GM21360 (cell line): ENCODE measurements around the gene TOP1.
"Not testable (repeated sequence)": the region's sequence is repeated elsewhere in the genome, so short reads cannot be mapped to it uniquely, and the experiment has no call there.

ENCODE experiments used
- ATAC-seq: cut with Tn5 transposase; IDR thresholded peaks from one replicate; pipeline ENCODE4 v1.9.1; 2021; ENCODE audit warnings: mild to moderate bottlenecking, moderate library complexity; ENCODE audit not compliant: unreplicated experiment

The TOP1 gene

DNA sequence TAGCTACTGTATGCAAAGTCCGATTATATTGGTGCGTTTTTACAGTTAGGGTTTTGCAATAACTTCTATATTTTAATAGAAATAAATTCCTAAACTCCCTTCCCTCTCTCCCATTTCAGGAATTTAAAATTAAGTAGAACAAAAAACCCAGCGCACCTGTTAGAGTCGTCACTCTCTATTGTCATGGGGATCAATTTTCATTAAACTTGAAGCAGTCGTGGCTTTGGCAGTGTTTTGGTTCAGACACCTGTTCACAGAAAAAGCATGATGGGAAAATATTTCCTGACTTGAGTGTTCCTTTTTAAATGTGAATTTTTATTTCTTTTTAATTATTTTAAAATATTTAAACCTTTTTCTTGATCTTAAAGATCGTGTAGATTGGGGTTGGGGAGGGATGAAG lies 95.0 kb downstream of the TOP1 start:
- ATAC-seq: no peak

DNA sequence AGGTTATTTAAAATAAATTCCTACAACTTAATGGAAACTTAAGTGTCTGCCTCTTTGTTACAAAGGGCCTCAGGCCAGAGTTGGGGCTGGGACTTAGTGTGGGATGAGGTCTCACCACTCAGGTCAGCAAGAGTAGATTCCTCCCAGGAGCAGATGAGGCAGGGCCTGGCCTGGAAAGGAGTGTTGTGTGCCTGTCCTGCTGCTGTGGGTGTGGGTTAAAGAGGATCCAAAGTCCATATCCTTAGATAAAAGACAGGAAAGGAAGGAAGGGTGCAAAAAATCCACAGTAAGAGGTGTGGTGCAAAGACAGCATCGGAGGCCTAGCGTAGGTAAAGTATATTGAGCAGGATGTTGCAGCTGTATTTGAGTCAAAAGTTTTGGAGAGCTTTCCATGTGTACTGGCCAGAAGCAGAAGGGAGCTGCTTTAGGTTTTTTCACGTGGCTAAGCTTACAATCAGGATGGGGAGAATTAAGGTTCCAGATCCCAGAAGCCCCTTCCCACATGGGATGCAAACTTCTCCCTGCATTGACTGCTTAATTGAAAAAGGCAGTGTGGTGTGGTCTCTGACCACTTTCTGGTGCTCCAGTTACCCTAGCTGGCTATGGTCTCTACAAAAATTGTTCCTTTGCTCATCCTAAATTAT lies 96.0 kb downstream of the TOP1 start:
- no peak for ATAC-seq

GRCh38 chr20:41125530-41126457 lies 97.2 kb downstream of the TOP1 start:
- ATAC-seq: no peak

GRCh38 chr20:41126719-41127118 lies 98.1 kb downstream of the TOP1 start:
- ATAC-seq: no peak

DNA sequence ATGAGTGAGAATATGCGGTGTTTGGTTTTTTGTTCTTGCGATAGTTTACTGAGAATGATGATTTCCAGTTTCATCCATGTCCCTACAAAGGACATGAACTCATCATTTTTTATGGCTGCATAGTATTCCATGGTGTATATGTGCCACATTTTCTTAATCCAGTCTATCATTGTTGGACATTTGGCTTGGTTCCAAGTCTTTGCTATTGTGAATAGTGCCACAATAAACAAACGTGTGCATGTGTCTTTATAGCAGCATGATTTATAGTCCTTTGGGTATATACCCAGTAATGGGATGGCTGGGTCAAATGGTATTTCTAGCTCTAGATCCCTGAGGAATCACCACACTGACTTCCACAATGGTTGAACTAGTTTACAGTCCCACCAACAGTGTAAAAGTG lies 99.7 kb downstream of the TOP1 start:
- not testable (repeated sequence) for ATAC-seq

DNA sequence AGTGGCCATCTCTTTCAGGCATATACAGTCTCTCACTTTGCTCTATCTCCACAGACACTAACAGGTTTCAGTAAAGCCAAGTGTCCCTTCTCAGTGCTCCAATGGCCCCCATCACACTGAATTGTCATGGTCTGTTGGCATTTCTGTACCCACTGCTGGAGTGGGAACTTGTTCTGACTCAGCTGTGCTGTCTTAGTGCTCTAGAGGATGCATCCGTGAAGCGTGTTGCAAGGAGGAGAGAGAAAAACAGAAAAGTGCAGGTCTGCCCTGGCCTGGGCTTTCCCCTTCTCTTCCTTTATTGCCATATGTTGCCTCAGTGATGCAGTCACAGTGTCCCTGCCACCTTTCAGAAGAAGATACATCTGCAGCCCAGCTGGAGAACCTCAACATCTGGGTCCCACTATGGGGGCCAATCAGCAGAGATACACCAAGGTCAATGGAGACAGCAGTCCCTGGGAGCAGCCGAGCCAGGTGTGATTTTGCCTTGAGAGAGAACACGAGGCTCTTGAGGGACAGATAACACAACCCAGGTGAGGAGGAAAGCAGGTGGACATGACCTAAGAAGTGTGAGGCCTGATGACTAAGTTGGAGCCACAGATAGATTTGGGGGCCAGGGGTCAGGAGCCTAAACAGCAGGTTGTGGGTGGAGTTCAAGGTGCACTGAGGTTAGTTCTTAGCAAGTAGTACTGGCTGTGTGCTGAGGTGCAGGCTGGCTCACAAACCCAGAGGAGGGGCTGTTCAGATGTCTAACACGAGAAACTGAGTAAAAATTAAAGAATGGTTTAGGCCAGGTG lies 103.2 kb downstream of the TOP1 start:
- no peak for ATAC-seq

DNA sequence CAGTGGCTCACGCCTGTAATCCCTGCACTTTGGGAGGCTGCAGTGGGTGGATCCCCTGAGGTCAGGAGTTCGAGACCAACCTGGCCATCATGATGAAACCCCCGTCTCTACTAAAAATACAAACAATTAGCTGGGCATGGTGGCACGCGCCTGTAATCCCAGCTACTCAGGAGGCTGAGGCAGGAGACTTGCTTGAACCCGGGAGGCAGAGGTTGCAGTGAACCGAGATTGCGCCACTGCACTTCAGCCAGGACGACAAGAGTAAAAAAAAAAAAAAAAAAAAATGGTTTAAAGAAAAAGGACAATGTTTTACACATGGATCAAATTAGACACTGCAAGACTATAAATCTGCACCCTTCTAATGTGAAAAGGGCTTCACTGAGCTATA lies 103.8 kb downstream of the TOP1 start:
- not testable (repeated sequence) for ATAC-seq

GRCh38 chr20:41133709-41134361 lies 105.2 kb downstream of the TOP1 start:
- ATAC-seq: peak; percentile 53

GRCh38 chr20:41134362-41135186 lies 106.0 kb downstream of the TOP1 start:
- no peak for ATAC-seq

DNA sequence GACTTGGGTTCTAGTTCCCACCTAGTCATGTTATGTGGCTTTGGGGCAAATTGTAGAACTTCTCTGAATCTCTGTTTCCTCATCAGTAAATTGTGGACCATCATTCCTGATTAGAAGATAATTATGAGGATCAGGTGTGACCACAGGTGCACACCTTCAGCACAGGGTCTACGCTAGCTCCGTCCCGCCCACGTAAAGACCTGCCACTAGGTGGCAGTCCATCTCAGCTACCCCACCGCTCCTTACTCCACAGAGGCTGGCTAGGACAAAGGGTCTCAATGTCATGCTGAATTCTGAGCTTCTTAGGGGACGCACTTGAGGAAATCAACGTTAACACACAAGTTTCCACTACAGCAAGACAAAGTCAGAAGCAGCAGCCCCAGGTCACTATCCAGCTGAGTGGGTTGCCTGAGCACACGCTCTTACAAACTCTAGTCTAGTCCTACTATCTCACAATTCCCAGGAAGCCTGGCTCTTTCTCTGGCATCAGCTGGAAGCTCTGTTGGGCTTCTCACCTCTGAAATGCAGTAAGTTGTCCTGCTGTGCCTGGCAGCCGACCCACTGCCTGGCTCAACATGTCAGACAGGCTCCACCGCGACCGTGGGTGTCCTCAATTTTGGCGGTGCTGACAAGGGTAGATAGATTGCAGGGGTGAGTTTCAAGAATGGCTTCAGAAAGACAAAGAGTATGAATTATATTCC lies 106.7 kb downstream of the TOP1 start:
- ATAC-seq: no peak

DNA sequence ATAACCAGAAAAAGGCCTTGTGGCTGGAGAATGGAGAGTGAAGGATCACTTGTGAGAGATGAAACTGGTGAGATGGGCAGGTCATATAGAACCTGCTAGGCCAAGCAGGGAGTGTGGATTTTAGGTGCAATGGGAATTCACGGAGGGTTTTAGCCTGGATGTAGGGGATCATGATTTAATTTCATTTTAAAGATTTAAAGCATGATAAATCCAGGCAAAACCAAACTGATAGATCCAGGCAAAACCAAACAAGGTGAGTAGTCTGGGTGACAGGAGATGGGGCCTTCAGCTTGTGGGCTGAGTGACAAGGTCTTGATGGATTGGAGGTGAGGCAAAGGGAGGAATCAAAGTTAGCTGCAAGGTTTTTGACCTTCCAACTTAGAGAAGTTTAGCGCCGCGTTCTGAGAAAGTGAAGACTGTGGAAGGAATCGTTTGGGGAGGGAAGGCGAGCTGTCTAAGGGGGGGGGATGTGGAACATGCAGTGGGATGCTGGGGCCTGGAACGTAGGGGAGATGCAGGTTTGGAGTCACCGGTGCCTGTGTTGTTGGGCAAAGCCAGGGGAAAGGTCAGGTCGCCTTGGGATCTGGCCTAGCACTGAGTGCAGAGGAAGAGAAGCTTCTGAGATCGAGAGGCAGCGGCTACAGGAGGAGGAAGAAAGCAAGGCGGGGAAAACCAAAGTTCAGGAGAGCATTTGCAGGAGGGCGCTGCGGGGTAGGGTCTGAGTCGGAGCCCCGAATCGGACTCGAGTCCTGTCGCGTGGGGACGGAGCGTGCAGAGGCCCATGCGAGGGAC lies 107.5 kb downstream of the TOP1 start:
- ATAC-seq: no peak

- ATAC-seq: peak; percentile 42
Measured at GRCh38 chr20:41136680-41137613, 108.3 kb downstream of the TOP1 start, which contains the start of gene PLCG1. Gene PLCG1 (plus strand): TSS chr20:41137543. CDS start chr20:41137642, 99 bp downstream.

DNA sequence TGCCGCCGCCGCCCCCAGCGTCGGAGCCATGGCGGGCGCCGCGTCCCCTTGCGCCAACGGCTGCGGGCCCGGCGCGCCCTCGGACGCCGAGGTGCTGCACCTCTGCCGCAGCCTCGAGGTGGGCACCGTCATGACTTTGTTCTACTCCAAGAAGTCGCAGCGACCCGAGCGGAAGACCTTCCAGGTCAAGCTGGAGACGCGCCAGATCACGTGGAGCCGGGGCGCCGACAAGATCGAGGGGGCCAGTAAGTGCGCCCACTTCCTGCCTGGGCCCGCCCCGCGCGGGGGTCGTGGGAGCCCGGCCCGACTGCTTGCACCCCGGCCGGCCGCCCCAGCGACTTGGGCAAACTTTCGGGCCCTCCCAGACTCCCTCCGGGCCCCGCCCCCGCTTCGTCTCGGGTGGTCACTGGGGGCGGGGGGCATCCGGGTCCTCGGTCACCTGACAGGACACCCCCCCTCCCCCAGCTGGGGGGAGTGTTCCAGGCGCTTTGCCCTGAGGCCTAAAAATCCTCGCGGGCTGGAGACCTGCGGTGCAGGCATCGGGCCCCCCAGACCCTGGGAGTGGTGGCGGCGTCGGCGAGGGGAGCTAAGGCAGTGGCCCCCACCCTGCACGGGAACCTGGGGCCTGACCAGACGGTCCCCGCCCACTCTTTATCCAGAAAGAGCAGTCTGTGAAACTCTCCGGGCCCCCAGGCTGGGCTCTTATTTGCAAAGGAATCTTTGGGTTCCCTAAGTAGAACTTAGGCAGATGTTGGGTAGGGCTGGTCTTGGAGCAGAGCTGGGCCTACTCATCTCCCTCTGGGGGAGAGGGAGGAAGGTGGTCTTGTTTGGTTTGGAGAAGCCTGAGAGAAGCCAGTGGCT lies 109.2 kb downstream of the TOP1 start:
- peak; percentile 9 for ATAC-seq

GRCh38 chr20:41138475-41139226 lies 110.0 kb downstream of the TOP1 start:
- no peak for ATAC-seq

- no peak for ATAC-seq
Measured at GRCh38 chr20:41139227-41140093, 110.8 kb downstream of the TOP1 start.
